Medulla oblongata (tissue), 1 donor: ENCODE measurements around the gene NADSYN1.

ENCODE experiments used
- DNase-seq: peaks from one replicate; pipeline ENCODE4 v3.0.0-alpha.2; 2015; ENCODE audit errors: extremely low spot score

Gene NADSYN1

DNA sequence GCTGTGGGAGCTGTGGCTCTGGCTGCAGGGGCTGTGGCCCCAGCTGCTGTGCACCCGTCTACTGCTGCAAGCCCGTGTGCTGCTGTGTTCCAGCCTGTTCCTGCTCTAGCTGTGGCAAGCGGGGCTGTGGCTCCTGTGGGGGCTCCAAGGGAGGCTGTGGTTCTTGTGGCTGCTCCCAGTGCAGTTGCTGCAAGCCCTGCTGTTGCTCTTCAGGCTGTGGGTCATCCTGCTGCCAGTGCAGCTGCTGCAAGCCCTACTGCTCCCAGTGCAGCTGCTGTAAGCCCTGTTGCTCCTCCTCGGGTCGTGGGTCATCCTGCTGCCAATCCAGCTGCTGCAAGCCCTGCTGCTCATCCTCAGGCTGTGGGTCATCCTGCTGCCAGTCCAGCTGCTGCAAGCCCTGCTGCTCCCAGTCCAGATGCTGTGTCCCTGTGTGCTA, 95.7 kb downstream of the NADSYN1 start:
- no peak for DNase-seq
